ENCODE measurements around the gene ANKRD62.
A peak's percentile ranks its signal among the peaks of the same experiment; 100 is the strongest.
"Not testable (repeated sequence)": the region's sequence is repeated elsewhere in the genome, so short reads cannot be mapped to it uniquely, and the experiment has no call there.

The ANKRD62 gene

GRCh38 chr18:12068316-12068949, 25.2 kb upstream of the ANKRD62 start:
- not testable (repeated sequence) for H3K4me1 ChIP-seq (ENCODE audit: control insufficient read depth, low read depth, low read length); H3K36me3 ChIP-seq (ENCODE audit: control insufficient read depth, low read depth, low read length); H3K27ac ChIP-seq (ENCODE audit: low read length); H3K27me3 ChIP-seq (ENCODE audit: control insufficient read depth, insufficient read depth, low read length); H3K4me3 ChIP-seq (ENCODE audit: low read length); H3K9me3 ChIP-seq (ENCODE audit: control insufficient read depth, low read depth, low read length); H3K9ac ChIP-seq (ENCODE audit: low read length)

GRCh38 chr18:12068950-12069320, 24.7 kb upstream of the ANKRD62 start:
- Histone ChIP-seq H3K27ac (ENCODE audit: low read length) (no peak overlapping the region), H3K9ac (ENCODE audit: low read length) (no peak overlapping the region), H3K4me3 (ENCODE audit: low read length) (no peak overlapping the region), H3K4me1 (ENCODE audit: control insufficient read depth, low read depth, low read length) (no peaks in the 10 kb centered on the region), H3K27me3 (ENCODE audit: control insufficient read depth, insufficient read depth, low read length) (no peaks in the 10 kb centered on the region), H3K36me3 (ENCODE audit: control insufficient read depth, low read depth, low read length) (no peaks in the 10 kb centered on the region), H3K9me3 (ENCODE audit: control insufficient read depth, low read depth, low read length) (no peaks in the 10 kb centered on the region)

- H3K36me3 ChIP-seq (ENCODE audit: control insufficient read depth, low read depth, low read length); H3K27ac ChIP-seq (ENCODE audit: low read length); H3K9ac ChIP-seq (ENCODE audit: low read length): not testable (repeated sequence)
Observed at GRCh38 chr18:12071066-12071465, 22.6 kb upstream of the ANKRD62 start.

GRCh38 chr18:12072996-12073395, 20.6 kb upstream of the ANKRD62 start:
- H3K9me3 ChIP-seq (ENCODE audit: control insufficient read depth, low read depth, low read length) = no peaks in the 10 kb centered on the region
- no peaks in the 10 kb centered on the region for H3K4me1 ChIP-seq (ENCODE audit: control insufficient read depth, low read depth, low read length)
- H3K27me3 ChIP-seq (ENCODE audit: control insufficient read depth, insufficient read depth, low read length) = peaks cover 18% of the 10 kb centered on the region
- no peak overlapping the region for H3K9ac ChIP-seq (ENCODE audit: low read length)
- H3K4me3 ChIP-seq (ENCODE audit: low read length) = no peak overlapping the region
- no peaks in the 10 kb centered on the region for H3K36me3 ChIP-seq (ENCODE audit: control insufficient read depth, low read depth, low read length)
- H3K27ac ChIP-seq (ENCODE audit: low read length) = no peak overlapping the region

More at GRCh38 chr18:12071066-12071465, 22.6 kb upstream of the ANKRD62 start:
- H3K4me1 ChIP-seq (ENCODE audit: control insufficient read depth, low read depth, low read length); H3K9me3 ChIP-seq (ENCODE audit: control insufficient read depth, low read depth, low read length); H3K4me3 ChIP-seq (ENCODE audit: low read length): not testable (repeated sequence)
- peaks cover 15% of the 10 kb centered on the region for H3K27me3 ChIP-seq (ENCODE audit: control insufficient read depth, insufficient read depth, low read length)

- no peaks in the 10 kb centered on the region for H3K9me3 ChIP-seq (ENCODE audit: control insufficient read depth, low read depth, low read length)
- H3K4me1 ChIP-seq (ENCODE audit: control insufficient read depth, low read depth, low read length) = no peaks in the 10 kb centered on the region
- no peaks in the 10 kb centered on the region for H3K36me3 ChIP-seq (ENCODE audit: control insufficient read depth, low read depth, low read length)
- H3K27ac ChIP-seq (ENCODE audit: low read length) = no peak overlapping the region
- H3K27me3 ChIP-seq (ENCODE audit: control insufficient read depth, insufficient read depth, low read length) = peaks cover 18% of the 10 kb centered on the region
- no peak overlapping the region for H3K9ac ChIP-seq (ENCODE audit: low read length)
- no peak overlapping the region for H3K4me3 ChIP-seq (ENCODE audit: low read length)
Observed at GRCh38 chr18:12074736-12075135, 18.9 kb upstream of the ANKRD62 start.

- no peaks in the 10 kb centered on the region for H3K9me3 ChIP-seq (ENCODE audit: control insufficient read depth, low read depth, low read length)
- no peaks in the 10 kb centered on the region for H3K4me1 ChIP-seq (ENCODE audit: control insufficient read depth, low read depth, low read length)
- H3K27me3 ChIP-seq (ENCODE audit: control insufficient read depth, insufficient read depth, low read length) = peaks cover 18% of the 10 kb centered on the region
- peak overlapping the region; percentile 35 for H3K4me3 ChIP-seq (ENCODE audit: low read length)
- no peaks in the 10 kb centered on the region for H3K36me3 ChIP-seq (ENCODE audit: control insufficient read depth, low read depth, low read length)
- peak overlapping the region; percentile 48 for H3K9ac ChIP-seq (ENCODE audit: low read length)
- no peak overlapping the region for H3K27ac ChIP-seq (ENCODE audit: low read length)
Observed at GRCh38 chr18:12076424-12077140, 17.1 kb upstream of the ANKRD62 start.

GRCh38 chr18:12077994-12078393, 15.6 kb upstream of the ANKRD62 start:
- H3K9ac ChIP-seq (ENCODE audit: low read length); H3K4me3 ChIP-seq (ENCODE audit: low read length); H3K36me3 ChIP-seq (ENCODE audit: control insufficient read depth, low read depth, low read length); H3K4me1 ChIP-seq (ENCODE audit: control insufficient read depth, low read depth, low read length); H3K9me3 ChIP-seq (ENCODE audit: control insufficient read depth, low read depth, low read length); H3K27ac ChIP-seq (ENCODE audit: low read length): not testable (repeated sequence)
- H3K27me3 ChIP-seq (ENCODE audit: control insufficient read depth, insufficient read depth, low read length) = peaks cover 18% of the 10 kb centered on the region

GRCh38 chr18:12079491-12080237, 14.0 kb upstream of the ANKRD62 start:
- Histone ChIP-seq H3K9ac (ENCODE audit: low read length) (no peak overlapping the region), H3K27me3 (ENCODE audit: control insufficient read depth, insufficient read depth, low read length) (peaks cover 16% of the 10 kb centered on the region), H3K27ac (ENCODE audit: low read length) (no peak overlapping the region), H3K9me3 (ENCODE audit: control insufficient read depth, low read depth, low read length) (no peaks in the 10 kb centered on the region), H3K36me3 (ENCODE audit: control insufficient read depth, low read depth, low read length) (no peaks in the 10 kb centered on the region), H3K4me1 (ENCODE audit: control insufficient read depth, low read depth, low read length) (no peaks in the 10 kb centered on the region), H3K4me3 (ENCODE audit: low read length) (no peak overlapping the region)

- Histone ChIP-seq H3K27ac (ENCODE audit: low read length) (no peak overlapping the region), H3K4me1 (ENCODE audit: control insufficient read depth, low read depth, low read length) (no peaks in the 10 kb centered on the region), H3K36me3 (ENCODE audit: control insufficient read depth, low read depth, low read length) (no peaks in the 10 kb centered on the region), H3K27me3 (ENCODE audit: control insufficient read depth, insufficient read depth, low read length) (no peaks in the 10 kb centered on the region), H3K4me3 (ENCODE audit: low read length) (no peak overlapping the region), H3K9ac (ENCODE audit: low read length) (no peak overlapping the region), H3K9me3 (ENCODE audit: control insufficient read depth, low read depth, low read length) (no peaks in the 10 kb centered on the region)
Observed at GRCh38 chr18:12085136-12085535, 8.5 kb upstream of the ANKRD62 start.

GRCh38 chr18:12085786-12086185, 7.9 kb upstream of the ANKRD62 start:
- H3K27ac ChIP-seq (ENCODE audit: low read length) = no peak overlapping the region
- H3K27me3 ChIP-seq (ENCODE audit: control insufficient read depth, insufficient read depth, low read length) = no peaks in the 10 kb centered on the region
- no peaks in the 10 kb centered on the region for H3K4me1 ChIP-seq (ENCODE audit: control insufficient read depth, low read depth, low read length)
- no peak overlapping the region for H3K9ac ChIP-seq (ENCODE audit: low read length)
- H3K4me3 ChIP-seq (ENCODE audit: low read length) = no peak overlapping the region
- H3K9me3 ChIP-seq (ENCODE audit: control insufficient read depth, low read depth, low read length) = no peaks in the 10 kb centered on the region
- H3K36me3 ChIP-seq (ENCODE audit: control insufficient read depth, low read depth, low read length) = no peaks in the 10 kb centered on the region

- Histone ChIP-seq H3K27ac (ENCODE audit: low read length) (no peak overlapping the region), H3K27me3 (ENCODE audit: control insufficient read depth, insufficient read depth, low read length) (no peaks in the 10 kb centered on the region), H3K36me3 (ENCODE audit: control insufficient read depth, low read depth, low read length) (no peaks in the 10 kb centered on the region), H3K9me3 (ENCODE audit: control insufficient read depth, low read depth, low read length) (no peaks in the 10 kb centered on the region), H3K9ac (ENCODE audit: low read length) (no peak overlapping the region), H3K4me3 (ENCODE audit: low read length) (no peak overlapping the region), H3K4me1 (ENCODE audit: control insufficient read depth, low read depth, low read length) (no peaks in the 10 kb centered on the region)
Observed at GRCh38 chr18:12086249-12086648, 7.4 kb upstream of the ANKRD62 start.
